Central memory CD4-positive, alpha-beta T cell (primary cell): ENCODE results near the gene CD81.

Experiments
- DNase-seq: peaks from one replicate; pipeline ENCODE4 v3.0.0; 2022

Gene CD81

DNA sequence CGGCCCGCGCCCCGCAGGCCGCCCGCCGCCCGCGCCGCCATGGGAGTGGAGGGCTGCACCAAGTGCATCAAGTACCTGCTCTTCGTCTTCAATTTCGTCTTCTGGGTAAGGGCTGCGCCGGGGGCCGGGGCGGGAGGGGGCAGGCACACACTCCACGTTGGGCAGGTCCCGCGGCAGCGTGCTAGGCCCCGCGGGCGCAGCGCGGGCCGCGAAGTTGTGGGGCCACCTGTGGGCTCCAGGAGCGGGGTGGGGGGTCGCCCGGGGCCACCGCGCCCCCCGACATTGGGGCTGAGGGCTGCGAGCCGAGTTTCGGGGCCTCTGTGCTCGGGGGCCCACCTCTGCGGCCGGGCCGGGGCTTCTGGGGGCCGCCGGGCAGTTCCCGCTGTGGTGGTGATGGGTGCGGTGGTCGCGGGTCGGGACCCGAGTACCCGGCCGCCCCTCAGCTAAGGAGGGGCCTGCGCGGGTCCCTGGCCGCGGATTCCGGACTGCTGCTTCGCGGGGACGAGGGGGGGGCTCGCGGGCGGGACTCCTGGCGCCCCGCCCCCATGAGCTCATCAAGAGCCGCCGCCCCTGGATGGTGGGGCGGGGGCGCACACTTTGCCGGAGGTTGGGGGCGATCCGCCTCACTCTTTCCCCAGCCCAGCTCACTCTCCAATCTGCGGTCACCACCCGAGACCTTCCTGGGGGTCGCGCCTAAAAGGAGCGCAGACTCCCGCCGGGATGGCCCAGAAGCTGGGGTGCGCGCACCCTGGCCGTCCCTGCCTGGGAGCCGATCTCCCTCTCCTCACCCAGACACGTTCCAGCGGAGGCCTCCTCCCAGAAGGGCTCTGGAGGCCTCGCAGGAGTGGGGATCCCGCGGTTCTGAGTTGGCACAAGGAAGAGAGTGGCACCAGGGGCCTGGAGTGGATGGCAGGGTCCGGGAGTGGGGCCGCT is 667 bp downstream of the CD81 start:
- peak; percentile 42 for DNase-seq

DNA sequence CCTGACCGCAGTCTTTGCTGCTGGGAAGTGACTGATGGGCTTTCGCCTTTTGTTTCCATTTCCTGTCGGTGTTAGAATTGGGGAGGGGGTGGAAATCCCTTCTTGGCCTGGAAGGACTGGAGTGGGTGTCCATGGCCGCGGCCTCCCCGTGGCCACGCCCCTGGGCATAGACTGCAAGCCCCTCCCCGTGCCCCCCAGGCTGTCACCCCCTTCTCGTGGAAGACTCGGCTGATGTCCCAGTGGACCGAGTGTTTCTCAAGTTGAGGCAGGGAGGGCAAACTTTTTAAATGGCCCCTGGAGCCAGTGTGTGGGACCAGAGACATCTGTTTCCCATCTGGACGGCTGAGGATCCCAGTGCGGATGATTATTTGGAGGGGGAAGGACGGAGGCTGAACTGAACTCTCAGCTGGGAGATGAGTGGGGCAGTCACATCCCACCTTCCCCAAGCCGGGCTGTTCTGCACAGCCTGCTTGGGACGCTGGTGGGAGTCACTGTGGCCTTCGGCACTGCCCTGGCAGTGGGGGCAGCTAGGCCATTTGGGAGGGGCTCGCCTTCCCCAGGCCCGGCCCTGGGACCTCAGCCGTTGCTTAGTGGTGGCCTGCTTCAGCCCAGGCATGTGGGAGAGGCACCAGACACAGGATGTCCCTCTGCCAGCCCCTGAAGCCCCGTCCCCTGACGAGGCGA is 1.6 kb downstream of the CD81 start:
- no peak for DNase-seq

DNA sequence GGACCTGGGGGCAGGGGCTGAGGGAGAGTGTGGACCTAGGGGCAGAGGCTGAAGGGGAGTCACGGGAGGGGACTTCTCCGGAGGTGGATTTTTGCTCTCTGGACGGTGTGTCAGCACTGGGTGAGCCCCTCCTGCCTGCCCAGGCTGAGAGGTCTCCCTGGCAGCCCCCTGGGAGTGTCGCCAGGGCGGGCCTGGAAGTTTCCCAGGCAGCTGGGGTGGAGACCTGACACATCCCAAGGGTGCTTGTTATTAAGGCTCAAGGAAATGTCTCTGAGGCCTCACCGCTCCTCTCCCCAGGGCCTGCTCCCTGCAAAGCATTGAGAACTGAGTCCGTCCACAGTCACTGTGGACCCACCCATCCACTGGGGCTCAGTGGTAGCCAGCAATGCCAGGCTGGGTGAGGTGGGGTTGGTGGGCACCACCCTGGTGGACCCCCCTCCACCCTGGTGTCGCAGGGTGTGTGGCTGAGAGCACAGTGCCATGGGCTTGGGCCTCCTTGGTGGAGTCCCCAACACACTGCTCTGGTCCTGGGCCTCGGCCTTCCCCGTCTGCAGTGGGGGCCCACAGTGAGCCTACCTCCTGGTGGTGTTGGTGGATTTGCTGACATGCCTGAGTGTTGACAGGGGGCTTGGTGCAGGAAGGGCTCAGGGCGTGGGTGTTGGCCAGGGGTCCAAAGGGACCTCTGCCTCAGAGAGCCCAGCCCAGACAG is 2.5 kb downstream of the CD81 start:
- no peak for DNase-seq

DNA sequence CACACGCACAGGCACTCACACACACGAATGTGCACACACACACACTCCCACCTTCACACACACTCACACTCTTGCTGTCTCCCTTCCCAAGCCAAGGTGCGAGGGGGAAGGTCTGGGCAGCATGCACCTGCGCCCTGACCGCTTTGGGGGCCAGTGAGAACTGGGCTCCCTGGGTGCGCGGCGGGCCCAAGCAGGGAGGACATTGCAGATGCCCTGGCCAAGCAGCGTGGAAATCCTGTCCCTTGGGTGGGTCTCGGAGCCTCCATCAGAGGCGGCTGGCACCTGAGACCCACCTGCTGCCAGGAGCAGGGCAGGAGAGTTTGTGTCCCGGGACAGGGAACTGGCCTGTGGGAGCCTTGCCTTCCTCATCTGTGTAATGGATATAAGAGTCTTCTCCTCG is 3.3 kb downstream of the CD81 start:
- no peak for DNase-seq

DNA sequence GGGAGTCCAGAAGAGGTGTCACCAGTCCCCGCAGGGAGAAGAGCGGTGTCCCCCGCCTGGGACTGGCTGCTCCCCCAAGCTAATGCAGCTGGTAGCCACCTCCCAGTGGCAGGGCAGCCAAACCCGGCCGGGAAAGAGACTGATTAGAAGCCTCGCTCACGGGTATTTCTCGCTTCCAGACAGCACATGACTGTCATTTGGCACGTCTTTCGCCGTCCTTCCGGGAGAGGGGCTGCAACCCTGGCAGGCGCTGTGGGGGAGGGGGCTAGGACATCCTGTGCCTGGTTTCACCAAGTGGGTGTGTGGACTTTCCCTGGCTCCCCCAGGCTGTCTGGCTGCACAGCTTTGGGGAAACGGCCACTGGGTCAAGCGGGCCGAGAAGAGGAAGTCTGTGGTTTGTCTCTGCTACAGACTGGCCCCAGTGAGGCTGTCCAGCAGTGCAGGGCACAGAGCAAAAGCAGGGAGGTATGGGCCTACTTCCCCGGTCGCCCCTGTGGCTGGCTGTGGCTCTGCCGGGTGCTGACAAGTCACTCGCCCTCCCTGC is 3.8 kb downstream of the CD81 start:
- no peak for DNase-seq

DNA sequence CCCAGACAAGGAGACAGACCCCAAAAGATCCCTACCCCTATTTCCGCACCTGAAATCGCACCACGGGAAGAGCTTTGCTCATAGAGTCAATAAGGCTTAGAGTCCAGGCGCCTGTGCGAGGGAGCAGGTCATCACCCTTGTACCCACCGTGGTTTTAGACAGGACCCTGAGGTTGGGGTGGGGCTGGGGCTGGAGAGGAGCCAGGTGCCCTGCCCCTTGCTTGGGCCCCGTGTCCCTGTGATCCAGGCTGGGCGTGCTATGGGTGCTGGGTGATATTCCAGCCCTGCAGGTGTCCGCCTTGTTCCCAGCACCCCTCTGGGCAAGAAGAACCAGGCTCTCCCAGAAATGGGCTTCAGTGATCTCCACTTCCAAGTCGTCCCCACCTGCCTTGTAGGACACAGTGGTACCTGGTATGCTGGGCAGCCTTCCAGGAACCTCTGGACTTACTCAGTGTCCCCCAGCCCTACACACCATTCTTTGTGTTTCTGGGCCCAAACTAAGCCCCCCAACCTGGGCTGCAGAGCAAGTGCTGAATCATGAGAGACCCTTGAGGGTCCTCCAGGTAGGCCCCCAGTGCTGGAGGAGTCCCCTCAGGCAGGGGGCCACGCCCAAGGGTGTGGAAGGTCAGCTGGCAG is 4.5 kb downstream of the CD81 start:
- DNase-seq = no peak

DNA sequence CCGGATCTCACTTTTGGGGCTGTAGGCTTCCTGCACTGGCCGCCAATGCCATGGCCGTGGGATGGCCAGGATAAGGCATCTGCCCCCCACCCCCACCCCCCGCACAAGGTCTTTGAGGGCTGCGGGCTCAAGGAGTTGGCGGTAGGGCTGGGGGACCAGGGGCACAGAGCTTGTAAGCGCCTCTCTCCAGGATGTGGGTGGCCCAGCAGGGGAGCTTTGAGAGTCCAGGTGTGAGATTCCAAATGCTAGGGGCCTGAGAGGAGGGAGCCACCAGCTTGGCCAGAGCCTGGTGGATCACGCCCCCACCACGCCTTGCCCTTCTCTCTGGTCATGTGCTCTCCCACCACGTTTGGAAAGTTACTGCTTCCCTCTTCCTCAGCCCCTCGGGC is 5.0 kb downstream of the CD81 start:
- DNase-seq = no peak

DNA sequence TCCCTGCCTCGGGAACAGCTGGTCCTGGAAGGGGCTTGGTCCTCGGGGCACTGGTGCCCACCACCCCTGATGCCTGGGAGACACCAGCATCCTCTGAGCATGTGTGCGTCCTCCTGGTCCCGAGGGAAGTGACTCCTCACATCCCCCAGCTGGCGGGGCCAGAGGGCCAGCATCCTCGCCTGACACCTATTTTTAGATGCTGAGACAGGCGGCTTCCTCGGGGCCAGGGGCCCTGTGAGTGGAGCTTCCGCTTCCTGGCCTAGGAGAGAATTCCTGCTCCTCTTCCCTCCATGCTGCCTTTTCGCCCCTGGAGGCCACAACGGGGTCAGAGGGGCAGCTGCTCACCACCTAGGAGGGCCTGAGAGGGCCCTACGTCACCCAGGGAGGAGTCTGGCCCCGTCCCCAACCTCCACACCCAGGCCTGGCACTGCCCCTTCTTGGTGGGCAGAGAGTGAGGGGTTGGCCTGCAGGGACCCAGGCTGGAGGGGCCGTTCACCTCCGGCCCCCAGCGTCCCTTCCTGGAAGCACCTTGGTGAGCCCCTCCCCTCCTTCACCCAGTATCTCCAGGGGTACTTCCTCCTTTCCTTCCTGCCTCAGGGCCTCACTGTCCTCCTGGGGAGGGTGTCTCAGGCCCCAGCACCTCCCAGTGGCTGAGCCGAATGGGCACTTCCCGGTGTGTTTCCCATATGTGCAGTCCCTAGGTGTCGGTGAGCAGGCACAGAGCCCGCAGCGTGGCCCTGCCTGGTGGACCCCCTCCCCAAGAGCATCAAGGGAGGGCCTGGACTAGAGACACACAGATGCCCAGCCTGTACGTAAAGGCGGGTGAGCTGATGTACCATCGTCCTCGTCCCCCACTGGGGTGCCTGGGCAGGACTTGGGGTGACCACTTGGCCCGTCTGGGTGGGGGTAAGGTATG is 6.1 kb downstream of the CD81 start:
- DNase-seq = no peak

DNA sequence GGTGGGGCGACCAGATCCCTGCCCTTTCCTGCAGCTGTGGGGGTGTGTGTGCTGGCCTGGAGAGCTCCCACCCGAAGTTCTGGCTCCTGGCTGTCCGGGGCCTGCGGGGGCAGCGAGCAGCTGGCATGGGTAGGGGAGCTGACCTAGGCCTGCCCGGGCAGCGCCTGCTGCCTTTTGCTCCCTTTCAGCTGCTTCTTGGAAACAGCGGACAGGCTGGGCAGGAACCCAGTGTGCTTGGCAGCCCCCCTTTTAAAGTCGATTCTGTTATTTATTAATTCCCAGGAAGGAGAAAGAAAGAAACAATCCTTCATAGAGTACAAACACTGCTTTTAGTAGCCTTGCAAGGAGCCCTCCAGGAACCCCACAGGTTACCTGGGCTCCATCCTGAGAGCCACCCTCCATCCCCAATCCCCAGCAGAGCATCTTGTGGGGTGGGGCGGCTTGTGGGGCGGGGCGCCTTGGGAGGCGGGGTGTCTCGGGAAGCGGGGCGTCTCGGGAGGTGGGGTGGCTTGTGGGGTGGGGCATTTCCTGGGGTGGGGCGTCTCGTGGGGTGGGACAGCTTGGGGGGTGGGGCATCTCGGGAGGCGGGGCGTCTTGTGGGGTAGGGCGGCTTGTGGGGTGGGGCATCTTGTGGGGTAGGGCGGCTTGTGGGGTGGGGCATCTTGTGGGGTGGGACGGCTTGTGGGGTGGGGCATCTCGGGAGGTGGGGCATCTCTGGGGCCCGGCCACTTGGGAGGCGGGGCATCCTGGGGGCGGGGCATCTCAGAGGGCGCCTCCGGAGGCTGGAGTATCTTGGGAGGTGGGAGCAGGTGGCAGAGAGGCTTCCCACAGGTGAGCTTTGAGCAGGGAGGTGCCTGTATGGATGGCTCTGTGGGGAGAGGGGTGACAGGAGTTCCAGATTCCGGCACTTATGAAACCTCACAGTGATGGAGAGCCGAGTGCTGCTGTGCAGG is 7.0 kb downstream of the CD81 start:
- no peak for DNase-seq

DNA sequence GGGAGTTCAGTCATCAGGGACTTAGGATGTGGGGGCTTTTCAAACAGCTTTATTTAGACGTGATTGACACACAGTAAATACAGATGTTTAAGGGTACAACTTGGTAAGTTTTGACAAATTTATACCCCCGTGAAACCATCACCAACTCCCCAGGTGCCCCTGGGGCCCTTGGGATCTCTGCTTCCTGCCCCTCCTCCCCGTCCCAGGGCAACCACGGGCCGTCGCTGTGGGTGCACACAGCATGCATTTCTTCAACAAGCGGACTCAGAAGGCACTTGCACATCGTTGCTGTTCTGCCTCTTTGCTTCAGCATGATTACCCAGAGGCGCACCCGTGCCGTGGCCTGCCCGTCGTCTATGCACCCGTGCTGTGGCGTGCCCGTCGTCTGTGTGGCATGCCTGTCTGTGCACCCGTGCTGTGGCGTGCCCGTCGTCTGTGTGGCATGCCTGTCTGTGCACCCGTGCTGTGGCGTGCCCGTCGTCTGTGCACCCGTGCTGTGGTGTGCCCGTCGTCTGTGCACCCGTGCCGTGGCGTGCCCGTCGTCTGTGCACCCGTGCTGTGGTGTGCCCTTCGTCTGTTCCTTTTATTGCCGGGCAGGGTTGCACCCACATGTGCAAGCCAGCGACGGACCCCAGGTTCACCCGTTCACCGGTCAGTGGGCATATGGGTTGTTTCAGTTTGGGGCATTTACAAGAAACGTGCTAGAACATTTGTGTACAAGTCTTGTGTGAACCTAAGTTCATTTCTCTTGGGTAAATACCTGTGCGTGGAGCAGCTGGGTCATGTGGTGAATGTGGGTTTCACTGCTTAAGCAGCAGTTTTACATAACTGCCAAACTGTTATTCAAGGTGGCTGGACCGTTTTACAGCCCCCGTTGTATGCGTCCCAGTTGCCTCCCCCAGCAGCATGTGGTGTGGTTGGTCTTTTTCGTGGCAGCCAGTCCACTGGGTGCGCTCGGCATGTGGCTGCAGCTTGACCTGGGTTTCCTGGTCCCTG is 8.3 kb downstream of the CD81 start:
- DNase-seq = no peak

DNA sequence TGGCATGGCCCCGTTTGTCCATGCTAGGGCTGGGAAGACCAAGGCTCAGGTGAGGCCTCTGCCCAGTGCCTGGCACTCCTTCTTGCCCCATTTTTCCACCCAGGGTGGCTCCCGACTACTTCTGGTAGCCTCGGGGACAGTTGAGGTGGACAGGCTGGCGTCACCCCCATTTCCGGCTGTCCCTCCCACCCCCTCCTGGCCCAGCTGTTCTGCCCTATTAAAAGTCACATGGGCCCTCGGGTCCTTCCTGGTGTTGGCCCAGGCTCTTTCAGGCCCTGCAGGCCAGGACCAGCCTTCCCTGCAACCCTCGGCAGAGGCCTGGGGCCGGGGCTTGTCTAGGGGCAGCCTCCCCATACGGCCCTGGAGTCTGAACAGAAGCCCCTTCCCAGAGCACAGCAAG is 9.5 kb downstream of the CD81 start:
- no peak for DNase-seq

DNA sequence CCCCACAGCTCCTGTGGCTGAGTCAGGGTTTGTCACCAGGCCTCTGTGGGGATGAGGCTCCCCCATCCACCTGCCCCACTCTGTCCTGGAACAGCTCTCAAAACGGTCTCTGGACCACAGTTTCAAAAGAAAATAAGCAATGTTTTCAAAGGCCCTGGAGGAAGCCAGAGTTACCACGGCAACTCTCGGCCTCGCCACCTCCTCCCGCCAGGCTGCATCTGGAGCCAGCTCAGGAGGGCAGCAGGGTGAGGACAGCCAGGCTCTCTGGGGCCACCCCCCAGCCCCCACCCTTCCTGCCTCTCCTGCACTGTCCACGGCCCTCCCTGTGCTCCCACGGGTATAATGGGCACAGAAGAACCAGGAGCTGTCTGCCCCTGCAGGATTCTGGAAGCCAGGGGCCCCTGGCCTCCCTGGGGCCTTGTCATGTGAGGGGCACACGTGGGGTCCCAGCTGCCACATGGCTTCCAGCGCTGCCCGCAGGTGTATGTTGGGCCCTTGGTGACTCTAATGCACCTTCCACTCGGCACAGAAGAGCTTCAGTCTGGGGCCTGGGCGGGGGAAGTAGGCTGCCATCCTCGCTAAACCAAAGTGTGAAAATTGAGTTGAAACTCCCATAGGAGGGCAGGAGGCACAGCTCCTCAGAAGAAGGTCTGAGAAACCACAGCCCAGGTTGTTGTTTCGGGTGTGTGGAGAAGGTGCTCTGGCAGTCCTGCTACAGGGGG is 10.3 kb downstream of the CD81 start:
- no peak for DNase-seq

DNA sequence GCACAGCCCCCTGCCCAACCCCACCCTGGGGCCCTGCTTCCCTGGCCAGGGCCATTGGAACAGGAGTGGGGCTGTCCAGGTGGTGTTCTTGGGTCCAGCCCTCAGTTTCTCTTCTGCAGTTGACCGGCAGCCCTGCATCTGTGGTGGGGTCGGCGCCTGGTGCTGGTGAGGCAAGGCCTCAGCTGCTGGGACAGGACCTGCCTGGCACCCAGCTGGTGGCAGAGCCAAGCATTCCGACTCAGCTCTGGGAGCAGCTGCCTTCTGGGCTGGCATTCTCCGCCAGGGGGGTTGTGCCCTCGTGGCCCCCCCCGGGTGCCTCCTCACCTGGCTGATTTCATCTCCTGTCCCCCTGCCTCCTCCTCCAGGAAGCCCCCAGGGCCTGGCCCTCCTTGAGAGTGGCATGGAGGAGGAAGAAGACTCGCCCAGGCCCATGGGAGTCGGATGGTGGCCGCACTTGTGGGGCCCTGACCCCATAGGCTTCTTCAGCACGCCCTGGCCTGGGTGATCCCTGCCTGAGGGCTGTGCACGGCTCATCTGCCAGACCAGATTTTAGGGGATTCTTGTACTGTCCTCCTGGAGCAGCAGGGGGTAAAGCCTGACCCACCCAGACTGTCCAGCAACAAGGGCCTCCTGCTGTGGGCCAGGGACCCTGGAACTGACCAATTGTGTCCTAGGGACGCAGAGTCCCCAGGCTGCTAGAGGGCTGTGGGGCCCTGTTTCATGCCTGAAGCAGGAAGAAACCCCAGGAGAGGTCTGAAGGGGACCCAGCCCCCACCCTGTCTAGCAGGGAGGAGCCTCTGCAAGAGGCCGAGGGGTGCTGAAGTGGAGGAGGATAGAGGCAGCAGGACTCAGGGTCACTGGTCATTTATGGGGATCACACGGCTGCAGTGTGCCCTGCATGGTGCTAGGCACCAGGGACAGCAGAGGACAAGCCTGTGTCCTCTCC is 11.6 kb downstream of the CD81 start:
- DNase-seq = no peak

DNA sequence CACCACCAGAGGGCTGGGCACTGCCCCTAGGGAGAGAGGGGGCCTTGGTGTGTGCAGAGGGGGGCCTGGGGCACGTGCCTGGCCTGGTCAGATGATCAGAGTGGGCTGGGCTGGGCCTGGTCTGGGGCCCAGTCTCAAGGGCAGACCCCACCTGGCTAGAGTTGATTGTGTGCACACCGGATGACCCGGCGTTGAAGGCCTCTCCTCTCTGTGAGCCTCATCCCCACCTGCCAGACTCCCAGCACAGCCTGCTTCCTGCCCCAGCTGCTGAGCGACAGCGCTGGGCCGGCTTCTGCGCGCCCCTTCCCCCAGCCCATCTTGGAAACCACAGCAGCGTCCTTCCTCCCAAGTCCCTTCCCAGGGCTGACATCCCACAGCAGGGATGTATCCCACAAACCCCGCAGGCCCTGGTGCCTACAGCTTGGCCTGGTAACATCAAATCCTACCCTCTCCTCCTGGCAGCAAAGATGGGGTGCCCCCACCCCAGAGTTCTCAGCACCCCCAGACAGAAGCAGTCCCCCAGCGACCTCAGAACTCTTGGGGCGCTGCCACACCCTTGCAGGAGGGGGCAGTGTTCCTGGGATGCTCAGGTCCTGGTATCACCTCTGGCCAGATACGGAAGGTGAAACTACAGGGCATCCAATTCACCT is 12.4 kb downstream of the CD81 start:
- no peak for DNase-seq

DNA sequence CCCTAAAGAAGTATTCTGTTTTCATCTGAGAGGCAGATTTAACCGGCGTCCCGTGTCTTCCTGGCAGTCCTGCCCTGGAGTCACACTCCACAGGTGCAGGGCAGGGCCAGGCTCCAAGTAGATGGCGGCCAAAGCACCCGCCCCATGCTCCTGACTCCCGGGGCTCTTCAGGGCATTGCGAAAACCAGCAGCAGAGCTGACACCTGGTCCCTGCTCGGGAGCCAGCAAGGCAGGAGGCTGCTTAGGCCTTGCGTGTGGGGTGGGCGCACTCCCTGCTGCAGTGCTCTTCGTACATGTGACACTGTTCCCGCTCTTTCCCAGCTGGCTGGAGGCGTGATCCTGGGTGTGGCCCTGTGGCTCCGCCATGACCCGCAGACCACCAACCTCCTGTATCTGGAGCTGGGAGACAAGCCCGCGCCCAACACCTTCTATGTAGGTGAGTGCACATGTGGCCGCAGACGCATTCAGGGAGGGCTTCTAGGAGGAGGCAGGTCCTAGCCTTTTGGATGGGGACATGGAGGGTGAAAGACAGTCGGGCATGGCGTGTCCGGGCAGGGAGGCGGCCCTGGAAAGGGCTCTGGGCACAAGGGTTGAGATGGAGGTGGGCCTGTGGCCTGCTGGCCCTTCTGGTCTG is 13.1 kb downstream of the CD81 start:
- DNase-seq = no peak

DNA sequence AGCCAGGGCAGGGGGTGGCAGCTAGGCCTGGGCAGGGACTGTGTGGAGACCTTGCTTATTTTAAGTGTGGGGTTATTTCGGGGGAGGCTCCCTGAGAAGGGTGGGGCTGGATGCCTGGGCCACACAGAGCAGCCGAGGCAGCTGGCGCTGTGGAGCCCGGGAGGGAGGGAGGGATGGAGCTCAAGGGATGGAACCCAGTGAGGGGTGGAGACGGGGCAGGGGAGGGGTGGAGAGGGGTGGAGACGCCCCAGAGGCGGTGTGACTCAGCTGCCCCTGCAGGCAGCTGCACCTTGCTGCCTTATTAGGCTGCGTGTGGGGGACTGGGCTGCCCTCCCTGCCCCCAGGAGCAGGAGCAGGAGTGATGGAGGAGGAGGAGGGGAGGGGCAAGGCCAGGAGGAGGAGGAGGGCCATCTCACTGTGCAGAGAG is 13.6 kb downstream of the CD81 start:
- DNase-seq = no peak
